Measurements from ENCODE around the gene SLC22A4.
A peak's percentile ranks its signal among the peaks of the same experiment; 100 is the strongest.

SLC22A4 gene

DNA sequence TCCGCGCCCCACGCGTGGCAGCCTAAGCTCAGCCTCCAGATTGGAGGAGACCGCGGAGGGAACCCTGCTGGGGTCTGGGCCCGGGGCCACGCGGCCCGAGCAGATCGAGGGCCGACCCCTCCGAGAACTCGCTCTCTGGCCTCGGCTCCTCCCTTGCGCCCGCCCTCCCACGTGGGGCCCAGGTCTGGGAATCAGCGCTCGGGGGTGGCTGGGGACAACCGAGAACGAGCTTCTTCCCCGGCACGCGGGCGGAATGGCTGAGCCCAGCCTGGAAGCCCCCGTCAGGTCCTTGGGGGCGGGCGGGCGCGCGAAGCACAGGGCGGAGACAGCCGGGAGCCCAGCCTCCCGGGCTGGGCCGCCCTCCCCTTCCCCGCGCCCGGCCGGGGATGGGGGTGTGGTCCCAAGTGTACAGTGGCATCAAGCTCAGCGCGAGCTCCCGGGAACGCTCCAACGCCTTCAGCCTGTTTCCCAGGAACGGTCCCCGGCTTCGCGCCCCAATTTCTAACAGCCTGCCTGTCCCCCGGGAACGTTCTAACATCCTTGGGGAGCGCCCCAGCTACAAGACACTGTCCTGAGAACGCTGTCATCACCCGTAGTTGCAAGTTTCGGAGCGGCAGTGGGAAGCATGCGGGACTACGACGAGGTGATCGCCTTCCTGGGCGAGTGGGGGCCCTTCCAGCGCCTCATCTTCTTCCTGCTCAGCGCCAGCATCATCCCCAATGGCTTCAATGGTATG is at the start of gene SLC22A4:
Gene SLC22A4, plus strand, starts transcription at position 403 of the 736 bp plus-strand sequence. Its CDS starts 223 bp downstream, at position 626.
- peak; percentile 86 to 91 for DNase-seq

DNA sequence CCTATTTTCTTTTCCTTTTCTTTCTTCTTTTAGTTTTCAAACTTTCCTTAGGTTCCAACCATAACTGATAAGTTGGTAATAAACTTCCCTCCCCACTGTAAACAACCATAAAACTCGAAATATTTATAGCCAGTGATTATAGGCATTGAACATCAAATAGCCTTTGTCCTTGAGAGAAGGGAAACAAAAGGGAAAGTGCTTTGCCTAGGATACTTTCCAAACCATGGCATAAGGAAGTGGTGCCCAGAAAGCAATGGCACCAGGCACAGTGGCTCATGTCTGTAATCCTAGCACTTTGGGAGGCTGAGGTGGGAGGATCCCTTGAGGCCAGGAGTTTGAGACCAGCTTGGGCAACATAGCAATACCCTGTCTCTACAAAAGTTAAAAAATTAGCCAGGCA is 48.6 kb upstream of the SLC22A4 start:
- DNase-seq: no peak

DNA sequence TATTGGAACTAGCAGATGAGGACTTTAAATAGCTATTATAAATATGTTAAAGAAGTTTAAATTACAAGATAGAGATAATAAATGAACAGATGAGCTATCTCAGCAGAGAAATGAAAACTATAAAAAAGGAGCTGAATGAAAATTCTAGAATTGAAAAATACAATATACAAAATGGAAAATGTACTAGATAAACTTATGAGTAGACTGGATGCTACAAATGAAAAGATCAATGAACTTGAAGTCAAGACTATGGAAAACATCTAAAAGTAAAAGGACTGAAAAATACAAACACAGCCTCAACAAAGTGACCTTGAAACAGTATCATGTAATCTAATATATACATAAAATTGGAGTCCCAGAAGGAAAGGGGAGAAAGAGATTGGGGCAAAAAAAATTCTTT is 47.4 kb upstream of the SLC22A4 start:
- no peak for DNase-seq

DNA sequence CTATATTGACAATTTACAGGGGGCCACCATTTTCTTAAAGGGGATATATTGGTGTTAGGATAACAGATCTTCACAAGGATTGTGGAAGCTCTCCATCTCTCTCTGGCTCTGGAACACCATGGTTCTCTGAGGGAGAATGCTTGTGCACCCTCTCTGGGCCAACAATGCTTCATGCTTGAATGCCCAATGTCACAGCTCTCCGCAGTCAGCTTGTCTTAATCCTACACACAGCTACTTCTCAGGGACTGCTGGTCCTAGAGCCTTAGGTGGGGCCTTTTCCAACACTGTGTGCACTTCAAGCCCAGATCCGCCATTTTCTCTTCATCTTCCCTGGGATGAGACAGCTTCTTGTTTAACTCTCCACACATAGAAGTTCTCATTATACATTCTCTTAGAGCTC is 43.6 kb upstream of the SLC22A4 start:
- DNase-seq: no peak

DNA sequence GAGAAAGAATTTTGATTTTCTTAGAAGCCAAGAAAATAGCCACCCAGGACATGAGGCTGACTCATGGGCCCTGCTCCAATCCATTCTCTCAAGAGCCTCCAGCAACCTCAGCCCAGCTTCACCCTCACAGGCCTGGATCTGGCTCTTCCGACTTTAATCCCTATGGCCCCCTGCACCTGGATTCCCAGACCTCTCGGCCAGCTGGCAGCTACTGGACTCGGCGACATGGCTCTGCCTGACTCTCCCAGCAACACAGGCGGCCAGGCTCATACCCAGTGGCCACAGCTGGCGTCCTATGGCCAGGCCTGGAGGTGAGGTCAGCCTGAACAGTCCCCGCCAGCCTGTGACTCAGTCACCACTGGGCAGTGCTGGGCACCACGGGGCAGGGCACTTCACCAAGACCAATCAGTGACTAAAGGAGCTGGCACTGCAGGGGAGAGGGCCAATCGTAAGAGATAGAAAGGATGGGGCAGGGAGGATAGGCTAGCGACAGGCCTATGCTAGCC is 42.9 kb upstream of the SLC22A4 start:
- DNase-seq: no peak

DNA sequence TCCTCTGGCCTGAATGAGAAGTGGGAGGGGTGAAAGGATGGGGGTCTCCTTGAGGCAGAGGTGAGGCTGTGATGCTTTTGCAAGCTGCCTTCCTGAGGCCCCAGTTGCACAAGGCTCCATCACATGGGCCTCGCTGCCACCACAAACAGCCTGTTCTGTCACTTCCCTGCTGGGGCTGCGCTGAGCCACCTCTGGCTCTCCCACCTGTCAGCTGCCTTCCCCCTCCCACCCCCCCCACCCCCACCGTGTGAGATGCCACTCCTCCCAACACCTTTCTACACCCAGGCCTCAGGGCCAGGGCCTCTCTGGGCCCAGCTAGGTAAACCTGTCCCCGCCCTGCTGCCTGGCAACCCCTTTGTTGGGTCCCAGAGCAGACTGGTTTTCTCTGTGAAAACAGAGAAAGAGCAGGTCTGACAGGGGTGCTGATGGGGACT is 41.2 kb upstream of the SLC22A4 start:
- no peak for DNase-seq

DNA sequence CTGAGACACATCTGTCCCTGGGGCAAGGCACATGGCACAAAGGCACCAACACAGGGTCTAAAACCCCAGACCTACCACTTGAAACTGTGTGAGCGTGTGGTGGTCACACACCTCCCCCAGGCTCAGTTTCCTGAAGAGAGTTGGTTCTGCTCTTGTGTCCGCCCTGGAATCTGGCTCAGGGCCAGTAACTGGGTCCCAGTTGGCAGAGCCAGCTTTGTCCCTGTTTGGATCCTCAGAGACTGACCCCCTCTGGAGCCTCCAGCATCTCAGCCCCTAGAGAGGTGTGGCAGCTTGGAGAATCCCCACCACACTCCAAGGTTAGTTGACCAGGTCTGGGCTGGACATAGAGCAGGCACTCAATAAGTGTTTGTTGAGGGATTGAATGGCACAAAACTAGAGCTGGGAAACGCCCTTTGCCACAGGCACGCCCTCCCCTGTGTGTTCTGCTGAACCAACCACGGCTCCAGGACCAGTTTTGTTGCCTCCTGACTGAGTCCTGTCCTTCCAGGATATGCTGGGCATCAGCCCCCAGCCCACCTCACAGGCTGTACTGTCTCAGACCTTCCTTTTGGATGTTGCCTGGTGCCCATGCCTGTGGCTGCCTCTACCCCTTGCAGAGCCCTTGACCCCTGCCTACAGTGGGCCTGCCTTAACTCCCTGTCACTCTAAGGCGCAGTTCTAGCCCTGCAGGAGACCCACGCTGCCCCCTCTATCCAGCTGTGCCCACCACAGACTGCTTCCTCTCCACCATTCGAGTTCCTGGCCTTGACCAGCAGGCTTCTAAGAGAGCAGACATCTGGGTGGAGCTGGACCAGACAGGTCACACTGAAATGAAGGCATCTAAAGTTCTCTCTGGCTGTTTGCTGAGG is 40.5 kb upstream of the SLC22A4 start:
- no peak for DNase-seq

DNA sequence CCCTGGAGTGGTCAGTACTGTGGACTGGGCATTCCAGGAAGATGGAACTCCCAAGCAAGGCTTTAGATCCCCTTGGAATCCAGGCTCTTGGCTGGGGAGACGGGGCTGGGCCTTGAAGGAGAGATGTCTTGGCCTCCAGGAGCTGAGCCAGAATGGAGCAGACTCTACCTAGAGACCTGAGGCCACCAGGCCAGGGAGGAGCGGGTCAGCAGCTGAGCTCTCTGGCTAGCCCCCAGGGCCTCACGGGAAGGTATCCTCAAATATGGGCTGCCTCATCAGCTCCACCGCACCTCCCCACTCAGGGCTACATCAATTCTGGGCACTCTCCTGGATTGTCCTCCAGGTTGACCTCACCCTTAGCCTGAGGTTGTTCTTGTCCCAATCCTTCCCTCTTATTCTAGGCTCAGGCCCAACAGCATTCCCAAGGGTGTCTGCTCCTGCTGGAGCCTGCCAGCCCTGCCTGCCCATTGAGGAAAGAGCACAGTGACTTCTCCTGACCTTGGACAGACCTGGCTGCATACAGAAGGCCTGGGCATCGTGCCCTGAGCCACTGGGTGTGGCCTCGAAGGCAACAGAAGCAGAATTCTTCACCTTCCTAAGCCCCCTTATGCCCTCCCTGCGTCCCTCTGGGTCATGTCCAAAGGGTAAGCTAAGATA is 39.7 kb upstream of the SLC22A4 start:
- no peak for DNase-seq

DNA sequence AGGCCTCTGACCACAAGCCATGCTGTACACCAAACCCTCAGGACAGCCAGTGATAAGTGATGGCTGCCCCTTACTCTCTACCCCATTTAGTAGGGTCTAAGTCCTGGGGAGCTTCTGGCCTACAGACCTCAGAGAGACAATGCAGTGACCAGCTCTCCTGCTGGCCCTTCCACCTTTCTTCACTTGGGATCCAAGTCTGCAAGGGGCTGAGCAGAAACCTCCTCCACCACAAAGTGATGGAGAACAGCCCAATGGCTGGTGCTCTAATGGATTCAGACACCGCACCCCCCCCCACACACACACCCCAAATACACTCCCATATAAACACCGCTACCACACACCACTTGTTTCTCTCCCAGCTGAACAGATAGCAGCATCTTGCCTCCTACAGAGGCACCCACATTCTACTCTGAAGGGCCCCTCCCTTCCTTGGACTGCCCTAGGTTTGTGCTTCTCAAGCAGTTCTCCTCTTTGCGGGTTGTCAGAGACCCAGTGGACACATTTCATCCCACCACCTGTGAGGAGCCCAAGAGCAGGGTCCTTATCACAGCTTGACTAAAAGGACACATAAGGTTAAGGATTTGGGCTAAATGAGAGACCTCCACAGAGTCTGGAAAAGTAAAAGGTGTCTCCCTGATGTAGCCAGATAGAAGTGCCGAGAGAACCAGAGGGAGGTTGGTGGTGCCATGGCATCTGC is 38.0 kb upstream of the SLC22A4 start:
- DNase-seq: no peak

DNA sequence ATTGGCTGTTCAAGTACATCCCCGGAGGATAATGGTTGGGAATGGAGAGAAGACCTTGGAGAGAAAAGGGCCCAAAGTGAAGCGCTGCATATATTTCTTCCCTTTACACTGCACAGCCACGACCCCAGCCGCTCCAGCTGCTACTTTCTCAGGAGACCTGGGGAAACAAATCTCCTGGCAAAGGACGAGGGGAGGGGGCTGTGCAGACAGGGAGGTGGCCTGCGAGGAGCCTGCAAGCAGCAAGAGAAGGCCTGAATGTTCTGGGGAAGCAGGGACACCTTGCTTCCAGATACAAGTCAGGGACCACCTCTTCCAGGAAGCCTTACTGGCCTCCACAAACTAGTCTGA is 37.4 kb upstream of the SLC22A4 start:
- DNase-seq: no peak

DNA sequence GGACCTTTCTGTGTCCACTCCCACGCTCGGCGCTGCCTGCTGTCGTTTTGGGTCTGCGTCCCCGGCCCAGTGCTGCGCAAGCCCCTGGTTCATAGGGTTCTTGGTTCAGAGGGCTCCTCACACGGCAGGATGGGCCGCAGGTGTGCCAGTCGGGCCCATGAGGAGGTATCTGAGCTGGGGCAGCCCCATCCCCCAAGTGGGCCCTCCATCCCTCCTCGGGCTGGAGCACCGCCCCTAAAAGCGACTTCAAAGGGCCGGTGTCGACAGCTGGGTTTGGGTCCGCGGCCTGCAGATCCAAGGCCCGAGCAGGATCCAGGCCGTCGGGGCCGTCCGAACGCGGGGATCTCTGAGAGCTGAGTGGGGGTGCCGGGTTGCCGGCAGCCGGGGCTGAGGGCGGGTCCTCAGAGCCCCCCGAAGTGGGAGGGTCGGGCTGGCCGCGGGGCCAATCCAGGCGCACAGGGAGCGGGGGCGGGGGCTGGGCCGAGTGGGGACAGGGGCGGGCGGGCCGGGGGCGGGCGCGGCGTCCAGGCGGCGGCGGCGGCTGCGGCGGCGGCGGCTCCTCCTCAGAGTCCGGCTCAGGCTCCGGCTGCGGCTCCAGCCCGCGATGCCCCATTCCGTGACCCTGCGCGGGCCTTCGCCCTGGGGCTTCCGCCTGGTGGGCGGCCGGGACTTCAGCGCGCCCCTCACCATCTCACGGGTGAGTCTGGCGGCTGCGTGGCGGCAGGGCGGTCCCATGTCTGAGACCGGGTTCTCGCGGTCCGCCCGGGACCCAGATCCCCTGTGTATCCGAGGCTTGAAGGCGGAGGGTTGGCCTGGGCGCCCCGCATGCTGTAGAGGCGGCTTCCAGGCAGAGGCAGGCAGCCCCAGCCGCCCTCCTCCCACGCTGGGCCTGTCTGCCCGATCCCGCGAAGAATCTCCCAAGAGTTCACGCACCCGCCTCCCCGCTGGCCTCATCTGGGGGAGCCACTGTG is 36.8 kb upstream of the SLC22A4 start, which contains the start of gene PDLIM4:
Gene PDLIM4, plus strand, starts transcription at position 566 of the 971 bp plus-strand sequence. Its CDS starts 39 bp downstream, at position 605.
- no peak for DNase-seq

DNA sequence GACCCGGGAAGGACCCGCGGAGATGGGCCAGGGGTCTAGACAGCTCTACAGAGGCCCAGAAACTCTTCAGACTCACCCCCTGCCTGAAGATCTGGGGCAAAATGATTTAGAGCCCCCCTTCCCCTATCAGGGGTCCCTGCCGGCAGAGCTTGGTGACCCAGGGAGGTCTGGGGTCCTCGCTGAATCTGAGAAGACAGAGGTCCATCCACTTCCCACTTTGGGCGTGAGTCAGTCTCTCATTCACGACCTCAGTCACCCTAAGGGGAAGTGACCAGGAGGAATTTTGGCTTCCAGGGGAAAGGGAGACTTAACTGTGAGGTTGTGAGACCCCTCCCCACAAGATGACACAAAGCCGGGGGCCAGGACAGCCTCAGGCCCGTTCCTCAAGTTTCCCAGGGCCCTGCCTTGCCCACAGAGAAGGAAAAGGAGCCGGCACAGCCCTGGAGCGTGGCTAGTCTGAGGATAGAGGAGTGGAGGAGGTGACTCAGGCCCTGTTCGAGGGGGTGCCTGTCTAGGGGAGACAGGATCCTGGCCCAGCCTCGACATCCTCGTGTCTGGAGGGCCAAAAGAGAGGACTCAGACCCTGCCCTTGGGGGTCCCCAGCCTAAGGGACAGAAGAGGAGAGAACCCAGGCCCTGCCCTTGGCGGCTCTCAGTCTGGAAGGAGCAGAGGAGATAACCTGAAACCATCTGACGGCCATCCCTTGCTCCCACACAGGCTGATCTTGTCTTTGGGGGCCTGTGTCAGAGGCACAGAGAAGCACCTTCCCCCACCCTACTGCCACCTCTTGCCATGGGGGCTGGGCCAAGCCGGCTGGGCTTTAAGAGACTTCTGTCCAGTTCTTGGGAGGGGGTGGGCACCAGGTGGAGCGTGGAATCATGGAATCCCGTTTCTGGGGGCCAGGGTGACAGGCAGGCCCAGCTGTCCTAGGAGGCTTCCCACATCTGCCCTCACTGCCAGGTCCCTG is 35.8 kb upstream of the SLC22A4 start:
- no peak for DNase-seq

DNA sequence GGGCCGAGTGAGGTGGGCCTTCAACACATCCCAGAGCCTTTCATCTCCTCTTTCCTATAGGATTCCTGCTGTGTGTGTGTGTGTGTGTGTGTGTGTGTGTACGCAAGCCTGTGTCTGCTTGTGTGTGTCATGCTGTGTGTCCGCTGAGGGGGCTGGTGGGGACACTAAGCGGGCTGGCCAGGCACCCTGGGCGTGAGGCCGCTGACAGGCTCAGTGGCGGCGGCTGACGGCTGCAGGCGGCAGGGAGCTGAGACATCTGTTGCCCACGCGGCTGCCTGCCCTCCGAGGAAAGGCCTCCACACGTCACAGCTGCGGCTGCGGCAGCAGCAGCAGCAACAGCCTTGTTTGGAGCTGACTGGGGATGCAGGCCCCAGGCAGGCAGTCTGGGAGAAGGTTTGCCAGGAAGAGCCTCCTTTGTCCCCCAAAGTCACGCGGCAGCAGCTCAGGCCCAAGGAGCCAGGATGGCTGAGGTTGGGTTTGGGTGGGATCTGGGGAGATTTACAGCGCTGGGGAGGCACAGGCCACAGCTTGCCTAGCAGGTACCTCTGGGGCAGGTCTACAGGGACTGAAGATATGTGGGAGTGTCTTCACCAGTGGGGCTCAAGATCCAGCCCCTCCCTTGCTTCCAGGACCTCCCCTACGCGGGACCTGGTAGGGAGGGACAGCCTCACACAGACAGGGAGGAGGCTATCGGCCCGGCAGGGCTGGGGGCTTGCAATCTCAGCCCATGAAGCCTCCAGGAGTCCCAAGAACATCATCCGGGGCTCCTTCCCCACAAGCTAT is 34.9 kb upstream of the SLC22A4 start:
- DNase-seq: no peak

DNA sequence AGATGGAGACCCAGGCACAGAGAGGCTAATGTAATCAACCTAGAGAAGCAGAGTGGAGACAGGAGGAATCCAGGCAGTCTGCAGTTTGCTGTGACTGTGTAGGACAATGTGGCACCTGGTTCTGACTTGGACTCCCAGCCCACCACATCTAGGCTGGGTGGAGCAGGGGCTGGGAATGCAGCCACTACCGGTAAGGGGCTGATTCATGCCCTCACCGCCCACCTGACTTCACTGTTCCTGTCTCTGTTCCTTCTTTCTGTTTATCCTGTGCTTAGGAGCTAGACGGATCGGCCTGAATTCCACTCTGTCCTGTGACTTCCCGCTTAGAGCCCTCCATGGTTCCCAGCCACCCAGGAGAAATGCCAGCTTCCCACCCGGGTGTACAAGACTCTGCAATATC is 34.1 kb upstream of the SLC22A4 start:
- DNase-seq: no peak

DNA sequence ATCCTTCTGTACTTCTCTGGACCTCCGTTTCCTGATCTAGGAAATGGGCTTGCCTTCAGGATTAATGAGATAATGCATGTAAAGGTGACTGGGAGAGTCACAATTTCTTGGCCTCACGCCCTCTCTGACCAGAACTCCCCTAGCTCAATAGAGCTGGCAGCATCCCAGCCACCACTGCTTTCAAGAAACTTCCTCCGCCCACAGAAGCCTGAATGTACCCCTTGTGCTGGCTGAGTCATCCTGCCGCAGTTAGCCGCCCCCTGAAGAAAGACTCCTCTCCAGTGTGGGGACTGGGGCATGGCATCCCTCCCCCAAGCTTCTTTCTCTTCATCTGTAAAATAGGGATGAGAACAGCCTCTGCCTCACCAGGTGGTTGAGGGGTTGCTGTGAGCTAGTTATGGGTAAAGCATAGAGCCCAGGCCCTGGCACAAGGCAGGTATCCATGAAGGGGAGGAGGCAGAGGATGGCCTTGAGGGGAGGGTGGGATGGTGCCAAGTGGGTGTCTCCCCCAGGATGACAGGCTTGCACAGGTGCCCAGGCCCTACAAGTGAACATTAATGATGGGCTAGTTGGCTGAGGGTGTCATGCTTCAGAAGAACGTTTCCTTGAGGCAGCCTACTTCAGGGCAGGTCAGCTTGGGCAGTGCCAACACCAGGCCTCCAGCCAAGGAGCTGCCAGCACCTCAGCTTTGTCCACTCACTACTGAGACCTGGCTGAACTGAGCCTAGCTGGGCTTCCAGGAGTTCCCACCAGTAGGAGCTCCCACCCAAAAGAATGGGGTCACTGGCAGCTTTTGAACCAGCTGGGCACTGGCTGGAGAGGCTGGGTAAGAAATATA is 33.3 kb upstream of the SLC22A4 start:
- DNase-seq: peak; percentile 45 to 62

DNA sequence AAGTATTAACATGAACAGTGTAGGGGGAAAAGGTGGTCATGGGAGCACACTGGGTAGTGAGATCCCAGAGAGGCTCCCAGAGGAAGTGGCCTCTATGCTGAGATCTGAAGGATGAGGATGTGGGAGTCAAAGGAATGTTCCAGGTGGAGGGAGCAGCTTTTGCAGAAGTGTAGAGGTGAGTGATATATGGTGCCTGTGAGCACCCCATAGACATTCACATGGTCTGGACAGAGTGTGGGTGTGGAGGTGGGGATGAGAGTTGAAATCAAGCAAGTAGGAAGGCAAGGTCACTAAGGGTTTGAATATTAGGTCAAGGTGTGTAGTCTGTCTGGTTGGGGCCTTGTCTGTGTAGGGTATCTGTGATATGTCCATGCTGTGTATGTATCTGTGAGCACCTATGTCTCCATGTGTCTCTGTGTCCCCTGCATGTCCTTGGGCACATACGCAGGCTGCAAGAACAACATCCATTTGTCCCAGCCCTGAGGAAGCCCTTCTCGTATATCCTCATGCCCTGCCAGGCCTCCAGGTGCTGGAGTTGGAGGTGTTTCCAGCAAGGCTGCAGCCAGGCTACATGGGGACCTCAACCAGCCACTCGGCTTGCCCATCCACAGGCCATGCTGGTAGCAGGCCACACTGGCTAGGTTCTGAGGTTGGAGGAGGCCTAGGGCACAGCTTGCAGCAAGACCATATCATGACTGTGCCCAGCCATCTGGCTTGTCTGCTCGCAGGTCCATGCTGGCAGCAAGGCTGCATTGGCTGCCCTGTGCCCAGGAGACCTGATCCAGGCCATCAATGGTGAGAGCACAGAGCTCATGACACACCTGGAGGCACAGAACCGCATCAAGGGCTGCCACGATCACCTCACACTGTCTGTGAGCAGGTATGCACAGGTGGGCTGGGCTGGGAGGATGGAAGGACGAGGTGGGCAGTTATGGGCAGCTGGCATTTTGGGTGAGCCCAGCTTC is 32.0 kb upstream of the SLC22A4 start:
- DNase-seq: no peak

DNA sequence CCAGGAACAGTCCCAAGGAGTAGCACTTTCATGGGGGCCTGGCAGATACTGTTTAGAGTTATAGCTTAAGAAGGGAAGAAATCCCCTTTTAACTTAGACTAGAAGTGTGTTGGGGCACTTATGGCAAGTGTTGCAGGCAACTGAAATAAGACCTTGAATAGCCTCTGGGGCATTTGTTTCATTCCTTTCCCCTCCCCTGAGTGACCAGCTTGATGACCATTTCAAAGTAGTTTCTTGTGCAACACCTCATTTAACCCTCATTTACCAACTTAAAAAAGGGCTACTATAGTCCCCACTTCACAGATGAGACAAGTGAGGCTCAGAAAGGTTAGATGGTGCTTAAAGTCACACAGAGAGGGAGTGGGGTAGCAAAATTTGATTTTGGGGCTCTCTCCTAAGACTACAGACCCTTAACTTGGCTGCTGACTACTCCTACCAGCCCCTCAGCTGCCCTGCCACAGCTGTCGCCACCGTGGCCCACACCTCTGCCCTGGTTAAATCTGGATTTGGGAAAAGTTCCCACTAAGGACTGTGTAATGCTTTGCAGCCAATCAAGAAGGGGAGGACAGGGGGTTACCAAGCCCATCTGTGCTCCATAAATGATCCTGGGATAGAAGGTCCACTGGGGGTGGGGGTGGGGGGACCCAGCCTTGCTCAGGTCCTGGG is 31.2 kb upstream of the SLC22A4 start:
- no peak for DNase-seq

All from activated CD4-positive, alpha-beta T cell treated with anti-CD3 and anti-CD28 coated beads, Interleukin-2, amount 50 U/mL, for 48 hours (primary cell).